H9 (cell line): ENCODE results near the gene HDAC5. TPM values are rescaled to one million over a fixed set of nuclear protein-coding genes. Genes with fewer than 3 reads are reported as not detected.
A peak's percentile ranks its signal among the peaks of the same experiment; 100 is the strongest.

Source experiments
- DNase-seq: peaks from one replicate; pipeline ENCODE4 v3.0.0-alpha.2; 2017
- H2AFZ ChIP-seq: one replicate; pipeline ENCODE4 v1.6.1; 2013; ENCODE audit warnings: mild to moderate bottlenecking, low read length, control low read depth, moderate library complexity
- H2AK5ac ChIP-seq: 2 replicates; pipeline ENCODE4 v1.6.1; 2013; ENCODE audit warnings: low read length, control low read depth, mixed read lengths; ENCODE audit not compliant: insufficient read length
- H2BK120ac ChIP-seq: one replicate; pipeline ENCODE4 v1.6.1; 2013; ENCODE audit warnings: low read depth, mild to moderate bottlenecking, low read length, control low read depth, inconsistent platforms; ENCODE audit not compliant: poor library complexity, severe bottlenecking
- H2BK12ac ChIP-seq: 2 replicates; pipeline ENCODE4 v1.6.1; 2013; ENCODE audit warnings: low read length, control low read depth, mixed read lengths, low read depth; ENCODE audit not compliant: insufficient read length
- H2BK15ac ChIP-seq: 2 replicates; pipeline ENCODE4 v1.6.1; 2013; ENCODE audit warnings: low read depth, low read length, control low read depth
- H2BK20ac ChIP-seq: one replicate; pipeline ENCODE4 v1.6.1; 2013; ENCODE audit warnings: low read depth, mild to moderate bottlenecking, low read length, control low read depth, inconsistent platforms; ENCODE audit not compliant: poor library complexity, severe bottlenecking
- H2BK5ac ChIP-seq: 2 replicates; pipeline ENCODE4 v1.6.1; 2013; ENCODE audit warnings: low read length, control low read depth, mixed read lengths; ENCODE audit not compliant: insufficient read length
- H3K14ac ChIP-seq: 2 replicates; pipeline ENCODE4 v1.6.1; 2013; ENCODE audit warnings: low read length, control low read depth; ENCODE audit not compliant: insufficient read depth
- H3K18ac ChIP-seq: 2 replicates; pipeline ENCODE4 v1.6.1; 2013; ENCODE audit warnings: low read depth, mild to moderate bottlenecking, mixed read lengths, low read length, control low read depth; ENCODE audit not compliant: insufficient read length
- H3K23ac ChIP-seq: 2 replicates; pipeline ENCODE4 v1.6.1; 2013; ENCODE audit warnings: low read length, control low read depth, mixed read lengths, low read depth; ENCODE audit not compliant: insufficient read length
- H3K23me2 ChIP-seq: 2 replicates; pipeline ENCODE4 v1.6.1; 2013; ENCODE audit warnings: low read depth, mild to moderate bottlenecking, mixed read lengths, low read length, control low read depth; ENCODE audit not compliant: insufficient read length, poor library complexity, severe bottlenecking
- H3K27ac ChIP-seq: 2 replicates; pipeline ENCODE4 v1.5.1; 2013; ENCODE audit warnings: low read length, control low read depth, mixed read lengths, low read depth; ENCODE audit not compliant: insufficient read length
- H3K27me3 ChIP-seq: 2 replicates; pipeline ENCODE4 v1.6.1; 2013; ENCODE audit warnings: low read length, control low read depth, inconsistent platforms; ENCODE audit not compliant: insufficient read depth
- H3K4ac ChIP-seq: 2 replicates; pipeline ENCODE4 v1.6.1; 2013; ENCODE audit warnings: low read depth, mild to moderate bottlenecking, control low read depth, inconsistent platforms, low read length, moderate library complexity
- H3K4me1 ChIP-seq: 2 replicates; pipeline ENCODE4 v1.6.1; 2013; ENCODE audit warnings: low read length, control low read depth, inconsistent platforms; ENCODE audit not compliant: insufficient read depth
- H3K4me2 ChIP-seq: 2 replicates; pipeline ENCODE4 v1.6.1; 2013; ENCODE audit warnings: low read length, control low read depth, mixed read lengths; ENCODE audit not compliant: insufficient read length, insufficient read depth
- H3K56ac ChIP-seq: 2 replicates; pipeline ENCODE4 v1.6.1; 2013; ENCODE audit warnings: low read depth, mild to moderate bottlenecking, mixed read lengths, low read length, control low read depth; ENCODE audit not compliant: insufficient read length
- H3K79me1 ChIP-seq: 2 replicates; pipeline ENCODE4 v1.6.1; 2013; ENCODE audit warnings: low read depth, mild to moderate bottlenecking, moderate library complexity, low read length, control low read depth, inconsistent platforms; ENCODE audit not compliant: insufficient read depth, poor library complexity, severe bottlenecking
- H3K79me2 ChIP-seq: 2 replicates; pipeline ENCODE4 v1.6.1; 2013; ENCODE audit warnings: low read length, control low read depth, inconsistent platforms; ENCODE audit not compliant: insufficient read depth
- H3K9ac ChIP-seq: 2 replicates; pipeline ENCODE4 v1.6.1; 2013; ENCODE audit warnings: low read length, control low read depth, mixed read lengths; ENCODE audit not compliant: insufficient read length; ENCODE audit errors: extremely low read depth
- H3K9me3 ChIP-seq: one replicate; pipeline ENCODE4 v1.6.1; 2013; ENCODE audit warnings: low read depth, low read length, inconsistent platforms; ENCODE audit not compliant: control insufficient read depth
- H3T11ph ChIP-seq: one replicate; pipeline ENCODE4 v1.6.1; 2013; ENCODE audit warnings: mild to moderate bottlenecking, low read length, control low read depth, inconsistent platforms
- H4K20me1 ChIP-seq: one replicate; pipeline ENCODE4 v1.6.1; 2013; ENCODE audit not compliant: control insufficient read depth, insufficient read length, insufficient read depth
- H4K5ac ChIP-seq: 2 replicates; pipeline ENCODE4 v1.6.1; 2013; ENCODE audit warnings: low read depth, mild to moderate bottlenecking, mixed read lengths, low read length, control low read depth; ENCODE audit not compliant: insufficient read length
- H4K8ac ChIP-seq: replicated peaks from 2 replicates; pipeline ENCODE4 v1.6.1; 2013; ENCODE audit warnings: low read length, control low read depth, mixed read lengths, low read depth; ENCODE audit not compliant: insufficient read length
- H4K91ac ChIP-seq: 2 replicates; pipeline ENCODE4 v1.6.1; 2013; ENCODE audit warnings: low read depth, mild to moderate bottlenecking, moderate library complexity, mixed read lengths, low read length, control low read depth; ENCODE audit not compliant: insufficient read length
- H3K27ac Mint-ChIP-seq, 3 experiments: 2 replicates in 2 of 3; 3 replicates in 1 of 3; pipeline ENCODE4 v1.8.0; 2020 to 2021; ENCODE audit warnings: mixed read lengths in 3 of 3, mild to moderate bottlenecking in 1 of 3, moderate library complexity in 1 of 3
- H3K27me3 Mint-ChIP-seq: 2 replicates; pipeline ENCODE4 v1.8.0; 2021; ENCODE audit warnings: low read depth, mild to moderate bottlenecking, moderate library complexity, mixed read lengths
- H3K36me3 Mint-ChIP-seq, 3 experiments: 2 replicates in 2 of 3; 3 replicates in 1 of 3; pipeline ENCODE4 v1.8.0; 2020 to 2021; ENCODE audit warnings: low read depth in 3 of 3, mixed read lengths in 3 of 3; ENCODE audit not compliant: insufficient read depth in 1 of 3
- H3K4me1 Mint-ChIP-seq, 2 experiments: 2 replicates each; pipeline ENCODE4 v1.8.0; 2020; ENCODE audit warnings: mixed read lengths in 2 of 2
- H3K4me3 Mint-ChIP-seq, 2 experiments: 2 replicates in 1 of 2; 3 replicates in 1 of 2; pipeline ENCODE4 v1.8.0; 2020 to 2021; ENCODE audit warnings: mild to moderate bottlenecking in 2 of 2, mixed read lengths in 2 of 2, moderate library complexity in 1 of 2
- H3K9me3 Mint-ChIP-seq, 2 experiments: 2 replicates in 1 of 2; 3 replicates in 1 of 2; pipeline ENCODE4 v1.8.0; 2020; ENCODE audit warnings: mild to moderate bottlenecking in 2 of 2, mixed read lengths in 2 of 2, moderate library complexity in 1 of 2
- CTCF ChIP-seq: fragments of 200-600 bp; sonication (generic); conservative IDR thresholded peaks from 3 replicates; pipeline ENCODE4 v1.8.0; 2021; ENCODE audit warnings: antibody characterized with exemption, mild to moderate bottlenecking
- WGBS: extraction: QIAGEN DNeasy Blood & Tissue Kit; methylation state at CpG from one replicate; pipeline ENCODE4 v1.1.7; 2013; ENCODE audit warnings: missing lambda C conversion rate, low lambda C conversion rate, mixed read lengths; ENCODE audit not compliant: insufficient read length; ENCODE audit errors: extremely low coverage; 5-methylcytosine and 5-hydroxymethylcytosine counted together
- total RNA-seq: library from RNA; stranded (reverse); gene quantifications from 2 replicates; pipeline ENCODE4 v1.2.1, GENCODE V29; 2021

The HDAC5 gene
- total RNA-seq, 1 experiment from 2014 or later: 39.5 TPM

GRCh38 chr17:44119062-44119461 is 4.4 kb downstream of the HDAC5 start:
- Histone ChIP-seq H2BK12ac (no peak overlapping the region), H3K4me2 (no peak overlapping the region), H3K79me2 (peaks cover 2% of the 10 kb centered on the region; the same call in 1 of the 2 replicates), H3K18ac (no peak overlapping the region), H4K20me1 (no peaks in the 10 kb centered on the region), H3K27me3 (no peaks in the 10 kb centered on the region), H2AK5ac (no peak overlapping the region), H3K56ac (no peak overlapping the region), H2BK15ac (no peak overlapping the region; the same call in 1 of the 2 replicates), H2BK120ac (no peak overlapping the region), H3K27ac (no peak overlapping the region), H3K9ac (no peak overlapping the region), H2AFZ (no peak overlapping the region), H4K8ac (no peak overlapping the region), H3K23me2 (peaks cover 8% of the 10 kb centered on the region), H3K9me3 (no peaks in the 10 kb centered on the region), H3K79me1 (no peaks in the 10 kb centered on the region), H3T11ph (no peak overlapping the region), H4K5ac (no peak overlapping the region), H4K91ac (no peak overlapping the region), H3K4me1 (peaks cover 6% of the 10 kb centered on the region; the same call in 1 of the 2 replicates), H2BK20ac (no peak overlapping the region), H3K4ac (no peak overlapping the region), H2BK5ac (no peak overlapping the region), H3K23ac (no peak overlapping the region), H3K14ac (no peak overlapping the region; the same call in 1 of the 2 replicates)
- TF ChIP-seq CTCF: no peak
- Mint-ChIP-seq H3K9me3 (no peaks in the 10 kb centered on the region), H3K4me1 (peaks cover 42 to 69% of the 10 kb centered on the region in 2 experiments), H3K36me3 (peaks cover 2 to 25% (median 6%) of the 10 kb centered on the region in 3 experiments; a peak in 4 of 7 replicates), H3K27me3 (peaks cover 2% of the 10 kb centered on the region), H3K4me3 (peak overlapping the region in 1 of 2 experiments; percentile 63; a peak in 3 of 5 replicates), H3K27ac (peak overlapping the region; percentile 56 to 95 (median 60); a peak in 6 of 7 replicates)
- whole genome bisulfite sequencing: no CpG with 5 or more reads among the region's 5 CpGs
- no peak for DNase-seq
